Cardiac muscle cell (in vitro differentiated cells and primary cell): ENCODE data around the gene KBTBD2. TPM values are rescaled to one million over a fixed set of nuclear protein-coding genes. Genes with fewer than 3 reads are reported as not detected.
"Not testable (repeated sequence)": the region's sequence is repeated elsewhere in the genome, so short reads cannot be mapped to it uniquely, and the experiment has no call there.

Experiments used
- DNase-seq, 2 donors: peaks; one replicate each; pipeline versions ENCODE4 v3.0.0 to v3.0.0-alpha.2; 2010 to 2017; ENCODE audit warnings: low read depth in 1 of 2, low spot score in 1 of 2
- H3K27ac ChIP-seq: fragments of 200-600 bp; sonication (generic); 2 replicates; pipeline ENCODE4 v1.5.1; 2016
- H3K27me3 ChIP-seq: fragments of 200-600 bp; sonication (generic); 2 replicates; pipeline ENCODE4 v1.6.0; 2016; ENCODE audit warnings: control low read depth
- H3K36me3 ChIP-seq: fragments of 200-600 bp; sonication (generic); 2 replicates; pipeline ENCODE4 v1.5.1; 2016; ENCODE audit warnings: control low read depth
- H3K4me1 ChIP-seq: fragments of 200-600 bp; sonication (generic); 2 replicates; pipeline ENCODE4 v1.8.1; 2017; ENCODE audit warnings: low read depth, mild to moderate bottlenecking, mixed run types
- H3K4me3 ChIP-seq: fragments of 200-600 bp; sonication (generic); 2 replicates; pipeline ENCODE4 v1.5.1; 2016; ENCODE audit warnings: mild to moderate bottlenecking
- H3K9me3 ChIP-seq: fragments of 200-600 bp; sonication (generic); 2 replicates; pipeline ENCODE4 v1.5.1; 2017; ENCODE audit warnings: low read depth, mild to moderate bottlenecking, control low read depth
- CTCF ChIP-seq: IDR thresholded peaks from 2 replicates; pipeline ENCODE4 v1.5.1; 2012; ENCODE audit warnings: low read depth, mild to moderate bottlenecking, low read length
- polyA plus RNA-seq: library from polyadenylated mRNA; unstranded; fragments of >200 nt; fragmentation: Nextera tagmentation; extraction: Ambion mirVana; gene quantifications from 2 replicates; pipeline ENCODE4 v1.2.1, GENCODE V29; 2016
- total RNA-seq: library from RNA; depleted of rRNA; stranded (reverse); fragments of >200 nt; gene quantifications from 2 replicates; pipeline ENCODE4 v1.2.3, GENCODE V29; 2016

Gene KBTBD2
- total and polyA plus RNA-seq, 2 experiments from 2014 or later = 35.4 to 41.6 TPM

- Histone ChIP-seq H3K9me3 (no peaks in the 10 kb centered on the region), H3K27ac (no peak overlapping the region), H3K36me3 (no peaks in the 10 kb centered on the region), H3K27me3 (no peaks in the 10 kb centered on the region), H3K4me3 (no peak overlapping the region), H3K4me1 (no peaks in the 10 kb centered on the region)
- no peak for DNase-seq
- no peak for TF ChIP-seq CTCF
These were observed 38.8 kb upstream of the KBTBD2 start for GRCh38 chr7:32930378-32930777.

- Histone ChIP-seq H3K9me3 (no peaks in the 10 kb centered on the region), H3K4me3 (no peak overlapping the region), H3K27ac (no peak overlapping the region), H3K36me3 (no peaks in the 10 kb centered on the region), H3K4me1 (no peaks in the 10 kb centered on the region), H3K27me3 (no peaks in the 10 kb centered on the region)
- no peak for TF ChIP-seq CTCF
- no peak for DNase-seq
These were observed 38.0 kb upstream of the KBTBD2 start for GRCh38 chr7:32929430-32930143.

- no peak overlapping the region for H3K4me3 ChIP-seq
- no peaks in the 10 kb centered on the region for H3K27me3 ChIP-seq
- H3K27ac ChIP-seq = no peak overlapping the region
- H3K36me3 ChIP-seq = no peaks in the 10 kb centered on the region
- no peaks in the 10 kb centered on the region for H3K4me1 ChIP-seq
- no peak for DNase-seq
- TF ChIP-seq CTCF = no peak
- H3K9me3 ChIP-seq = no peaks in the 10 kb centered on the region
These were observed 37.3 kb upstream of the KBTBD2 start for GRCh38 chr7:32928785-32929298.

GRCh38 chr7:32921896-32922295 lies 30.3 kb upstream of the KBTBD2 start:
- no peaks in the 10 kb centered on the region for H3K4me1 ChIP-seq
- DNase-seq = peak in 1 of 2 donors; percentile 89
- peaks cover 6% of the 10 kb centered on the region for H3K36me3 ChIP-seq
- no peaks in the 10 kb centered on the region for H3K9me3 ChIP-seq
- H3K27me3 ChIP-seq = no peaks in the 10 kb centered on the region
- no peak overlapping the region for H3K4me3 ChIP-seq
- TF ChIP-seq CTCF = no peak
- no peak overlapping the region for H3K27ac ChIP-seq

- H3K27ac ChIP-seq, H3K36me3 ChIP-seq, H3K9me3 ChIP-seq, DNase-seq, H3K4me3 ChIP-seq, H3K27me3 ChIP-seq, H3K4me1 ChIP-seq: not testable (repeated sequence)
These were observed 25.4 kb upstream of the KBTBD2 start for GRCh38 chr7:32916994-32917393.

GRCh38 chr7:32916006-32916405 lies 24.4 kb upstream of the KBTBD2 start:
- Histone ChIP-seq H3K27me3 (no peaks in the 10 kb centered on the region), H3K9me3 (no peaks in the 10 kb centered on the region), H3K27ac (no peak overlapping the region), H3K4me3 (no peak overlapping the region), H3K36me3 (peaks cover 3% of the 10 kb centered on the region), H3K4me1 (no peaks in the 10 kb centered on the region)
- no peak for DNase-seq
- no peak for TF ChIP-seq CTCF
